ENCODE results near the gene PRRT3.
"Not testable (repeated sequence)": the region's sequence is repeated elsewhere in the genome, so short reads cannot be mapped to it uniquely, and the experiment has no call there.

DNA sequence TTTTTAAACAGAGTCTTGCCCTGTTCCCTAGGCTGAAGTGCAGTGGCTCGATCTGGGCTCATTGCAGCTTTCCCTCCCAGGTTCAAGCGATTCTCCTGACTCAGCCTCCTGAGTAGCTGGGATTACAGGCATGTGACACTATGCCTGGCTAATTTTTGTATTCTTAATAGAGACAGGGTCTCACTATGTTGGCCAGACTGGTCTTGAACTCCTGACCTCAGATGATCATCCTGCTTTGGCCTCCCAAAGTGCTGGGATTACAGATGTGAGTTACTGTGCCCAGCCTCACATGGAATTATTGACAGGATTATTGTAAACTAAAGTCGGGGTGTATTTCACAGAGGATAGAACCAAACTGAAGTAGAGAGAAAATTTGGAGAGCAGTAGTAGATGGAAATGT lies 56.5 kb downstream of the PRRT3 start:
- TF ChIP-seq FOXA1 (IDR thresholded peaks at IDR 0.05); TARDBP (IDR thresholded peaks at IDR 0.05); FOXM1 (IDR thresholded peaks at IDR 0.05; ENCODE audit: borderline replicate concordance); HDGF (IDR thresholded peaks at IDR 0.05; ENCODE audit: borderline replicate concordance): not testable (repeated sequence)
- TF ChIP-seq, protein P1, sequence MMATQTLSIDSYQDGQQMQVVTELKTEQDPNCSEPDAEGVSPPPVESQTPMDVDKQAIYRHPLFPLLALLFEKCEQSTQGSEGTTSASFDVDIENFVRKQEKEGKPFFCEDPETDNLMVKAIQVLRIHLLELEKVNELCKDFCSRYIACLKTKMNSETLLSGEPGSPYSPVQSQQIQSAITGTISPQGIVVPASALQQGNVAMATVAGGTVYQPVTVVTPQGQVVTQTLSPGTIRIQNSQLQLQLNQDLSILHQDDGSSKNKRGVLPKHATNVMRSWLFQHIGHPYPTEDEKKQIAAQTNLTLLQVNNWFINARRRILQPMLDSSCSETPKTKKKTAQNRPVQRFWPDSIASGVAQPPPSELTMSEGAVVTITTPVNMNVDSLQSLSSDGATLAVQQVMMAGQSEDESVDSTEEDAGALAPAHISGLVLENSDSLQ (IDR thresholded peaks at IDR 0.05): not testable (repeated sequence)

All from HEK293T (cell line).